WTC11 (cell line): ENCODE data around the gene EEIG2. TPM values are rescaled to one million over a fixed set of nuclear protein-coding genes. Genes with fewer than 3 reads are reported as not detected.

Source experiments
- ATAC-seq: fragments of 200-7000 bp; cut with Tn5 transposase; 2 replicates; pipeline ENCODE4 v1.10.0; 2021; ENCODE audit warnings: mild to moderate bottlenecking, moderate library complexity
- CTCF ChIA-PET: fragments of 300-600 bp; sonication (Branson Sonifier 250); formaldehyde crosslinking; loops from one replicate; lab custom pipeline; 2021; ENCODE audit warnings: antibody characterized with exemption; lab: Charles Lee
- POLR2A ChIA-PET: fragments of 350-600 bp; sonication (Branson Sonifier 250); formaldehyde crosslinking; loops from one replicate; lab custom pipeline; 2021; ENCODE audit warnings: antibody characterized with exemption; lab: Charles Lee
- DNase-seq: peaks from one replicate; pipeline ENCODE4 v3.0.0; 2021; ENCODE audit warnings: low spot score
- H3K27ac Mint-ChIP-seq: 2 replicates; pipeline ENCODE4 v1.8.0; 2021; ENCODE audit warnings: mixed read lengths
- H3K27me3 Mint-ChIP-seq: 2 replicates; pipeline ENCODE4 v1.8.0; 2021; ENCODE audit warnings: low read depth, mild to moderate bottlenecking, moderate library complexity, mixed read lengths
- H3K36me3 Mint-ChIP-seq: 2 replicates; pipeline ENCODE4 v1.8.0; 2021; ENCODE audit warnings: mixed read lengths
- H3K4me1 Mint-ChIP-seq: 2 replicates; pipeline ENCODE4 v1.8.0; 2022; ENCODE audit warnings: mixed read lengths
- H3K4me3 Mint-ChIP-seq: 2 replicates; pipeline ENCODE4 v1.8.0; 2021; ENCODE audit warnings: mild to moderate bottlenecking, moderate library complexity, mixed read lengths
- H3K9me3 Mint-ChIP-seq: 2 replicates; pipeline ENCODE4 v1.8.0; 2021; ENCODE audit warnings: mixed read lengths
- CREM ChIP-seq: sonication (generic); formaldehyde crosslinking; IDR thresholded peaks from 2 replicates; pipeline ENCODE4 v1.8.1; 2022; ENCODE audit warnings: mild to moderate bottlenecking, missing genetic modification reagents, moderate library complexity
- ELF4 ChIP-seq: sonication (generic); formaldehyde crosslinking; IDR thresholded peaks from 2 replicates; pipeline ENCODE4 v1.8.1; 2022; ENCODE audit warnings: low read depth, mild to moderate bottlenecking, moderate library complexity, missing genetic modification reagents
- FOXP1 ChIP-seq: sonication (generic); formaldehyde crosslinking; IDR thresholded peaks from 2 replicates; pipeline ENCODE4 v1.8.0; 2022; ENCODE audit warnings: missing genetic modification reagents, mild to moderate bottlenecking, moderate library complexity, borderline replicate concordance
- JUN ChIP-seq: sonication (generic); formaldehyde crosslinking; IDR thresholded peaks from 2 replicates; pipeline ENCODE4 v1.8.0; 2023; ENCODE audit warnings: mild to moderate bottlenecking, missing genetic modification reagents
- NFATC4 ChIP-seq: fragments of 250-450 bp; sonication (Bioruptor Pico); IDR thresholded peaks from 2 replicates; pipeline ENCODE4 v1.9.0; 2021; ENCODE audit warnings: mild to moderate bottlenecking
- NFYB ChIP-seq: sonication (generic); formaldehyde crosslinking; conservative IDR thresholded peaks from 2 replicates; pipeline ENCODE4 v1.8.0; 2022; ENCODE audit warnings: low read depth, missing genetic modification reagents
- NR1H2 ChIP-seq: sonication (generic); formaldehyde crosslinking; IDR thresholded peaks from 2 replicates; pipeline ENCODE4 v1.9.0; 2021; ENCODE audit warnings: mild to moderate bottlenecking, moderate library complexity, missing genetic modification reagents
- NR3C1 ChIP-seq: sonication (generic); formaldehyde crosslinking; conservative IDR thresholded peaks from 2 replicates; pipeline ENCODE4 v1.8.1; 2023; ENCODE audit warnings: low read depth, mild to moderate bottlenecking, missing genetic modification reagents
- OVOL2 ChIP-seq: fragments of 250-450 bp; sonication (Bioruptor Pico); IDR thresholded peaks from 2 replicates; pipeline ENCODE4 v1.9.0; 2021; ENCODE audit warnings: mild to moderate bottlenecking, borderline replicate concordance
- PRRX2 ChIP-seq: fragments of 250-450 bp; sonication (Bioruptor Pico); IDR thresholded peaks from 2 replicates; pipeline ENCODE4 v1.8.0; 2021; ENCODE audit warnings: mild to moderate bottlenecking
- RORB ChIP-seq: fragments of 250-450 bp; sonication (Bioruptor Pico); IDR thresholded peaks from 2 replicates; pipeline ENCODE4 v1.9.0; 2021; ENCODE audit warnings: mild to moderate bottlenecking
- SOX15 ChIP-seq: fragments of 250-450 bp; sonication (Bioruptor Pico); IDR thresholded peaks from 2 replicates; pipeline ENCODE4 v1.9.0; 2021; ENCODE audit warnings: mild to moderate bottlenecking
- TEAD4 ChIP-seq: sonication (generic); formaldehyde crosslinking; IDR thresholded peaks from 2 replicates; pipeline ENCODE4 v1.8.0; 2022; ENCODE audit warnings: mild to moderate bottlenecking, missing genetic modification reagents
- ZNF317 ChIP-seq: sonication (generic); formaldehyde crosslinking; IDR thresholded peaks from 2 replicates; pipeline ENCODE4 v1.8.1; 2023; ENCODE audit warnings: low read depth, mild to moderate bottlenecking, moderate library complexity, missing genetic modification reagents, borderline replicate concordance
- ZNF423 ChIP-seq: fragments of 250-450 bp; sonication (Bioruptor Pico); IDR thresholded peaks from 2 replicates; pipeline ENCODE4 v2.1.2; 2022; ENCODE audit warnings: mild to moderate bottlenecking, moderate library complexity
- total RNA-seq: library from RNA; stranded (reverse); gene quantifications from 3 replicates; pipeline ENCODE4 v1.2.3, GENCODE V29; 2021
- TF ChIP-seq, protein P1 (sequence below): sonication (generic); formaldehyde crosslinking; IDR thresholded peaks from 2 replicates; pipeline ENCODE4 v1.8.1; 2022; ENCODE audit warnings: low read depth, mild to moderate bottlenecking, moderate library complexity, missing genetic modification reagents, borderline replicate concordance
- TF ChIP-seq, protein P2 (sequence below): fragments of 200-600 bp; IDR thresholded peaks from 2 replicates; pipeline ENCODE4 v1.8.0; 2022; ENCODE audit warnings: antibody characterized with exemption
- TF ChIP-seq, protein P3 (sequence below): sonication (generic); formaldehyde crosslinking; IDR thresholded peaks from 2 replicates; pipeline ENCODE4 v1.8.1; 2023; ENCODE audit warnings: mild to moderate bottlenecking, missing genetic modification reagents, moderate library complexity
- TF ChIP-seq, protein P4 (sequence below): sonication (generic); formaldehyde crosslinking; IDR thresholded peaks from 2 replicates; pipeline ENCODE4 v1.8.1; 2023; ENCODE audit warnings: mild to moderate bottlenecking, moderate library complexity, missing genetic modification reagents
- TF ChIP-seq, protein P5 (sequence below): sonication (generic); formaldehyde crosslinking; IDR thresholded peaks from 2 replicates; pipeline ENCODE4 v1.8.1; 2023; ENCODE audit warnings: mild to moderate bottlenecking, missing genetic modification reagents
- TF ChIP-seq, protein P6 (sequence below): sonication (generic); formaldehyde crosslinking; IDR thresholded peaks from 2 replicates; pipeline ENCODE4 v1.8.0; 2023; ENCODE audit warnings: missing genetic modification reagents
- TF ChIP-seq, protein P7 (sequence below): sonication (generic); formaldehyde crosslinking; IDR thresholded peaks from 2 replicates; pipeline ENCODE4 v1.8.1; 2022; ENCODE audit warnings: low read depth, missing genetic modification reagents, borderline replicate concordance
- TF ChIP-seq, protein P8 (sequence below): sonication (generic); formaldehyde crosslinking; IDR thresholded peaks from 2 replicates; pipeline ENCODE4 v1.8.0; 2022; ENCODE audit warnings: mild to moderate bottlenecking, missing genetic modification reagents

The EEIG2 gene
- total RNA-seq, 1 experiment from 2014 or later: 65.7 TPM

DNA sequence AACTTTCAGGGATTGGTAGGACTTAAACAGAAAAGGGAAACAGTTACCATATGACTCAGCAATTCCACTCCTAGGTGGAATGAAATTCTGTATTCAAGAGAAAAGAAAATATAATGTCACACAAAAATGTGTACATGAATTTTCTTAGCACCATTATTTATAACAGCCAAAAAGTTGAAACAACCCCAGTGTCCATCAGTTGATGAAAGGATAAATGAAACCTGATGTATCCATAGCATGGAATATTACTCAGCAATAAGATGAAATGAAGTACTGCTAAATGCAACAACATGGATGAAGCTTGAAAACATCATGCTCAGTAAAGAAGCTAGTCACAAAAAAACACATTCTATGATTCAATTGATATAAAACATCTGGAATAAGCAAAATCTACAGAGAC is 15.5 kb downstream of the EEIG2 start:
- ATAC-seq: no peak
- Mint-ChIP-seq H3K4me1 (no peaks in the 10 kb centered on the region), H3K27ac (0 out of 2 replicates have a peak overlapping the region, but pooled peaks have one; percentile 3), H3K27me3 (no peaks in the 10 kb centered on the region), H3K4me3 (no peak overlapping the region), H3K9me3 (peaks cover 17% of the 10 kb centered on the region), H3K36me3 (peaks cover 28% of the 10 kb centered on the region)
- DNase-seq: no peak
- ChIA-PET POLR2A (no interaction called here), CTCF (interaction anchor here (1.5 kb wide), 1 partner anchor 15 kb away, joined by 3 read pairs; the partner anchor contains the start of gene EEIG2)
- no peak for TF ChIP-seq RORB (CRISPR knock-in tag)
- TF ChIP-seq, protein P1, sequence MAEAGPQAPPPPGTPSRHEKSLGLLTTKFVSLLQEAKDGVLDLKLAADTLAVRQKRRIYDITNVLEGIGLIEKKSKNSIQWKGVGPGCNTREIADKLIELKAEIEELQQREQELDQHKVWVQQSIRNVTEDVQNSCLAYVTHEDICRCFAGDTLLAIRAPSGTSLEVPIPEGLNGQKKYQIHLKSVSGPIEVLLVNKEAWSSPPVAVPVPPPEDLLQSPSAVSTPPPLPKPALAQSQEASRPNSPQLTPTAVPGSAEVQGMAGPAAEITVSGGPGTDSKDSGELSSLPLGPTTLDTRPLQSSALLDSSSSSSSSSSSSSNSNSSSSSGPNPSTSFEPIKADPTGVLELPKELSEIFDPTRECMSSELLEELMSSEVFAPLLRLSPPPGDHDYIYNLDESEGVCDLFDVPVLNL (CRISPR knock-in tag): no peak
- TF ChIP-seq OVOL2 (CRISPR knock-in tag): no peak
- TF ChIP-seq, protein P2, sequence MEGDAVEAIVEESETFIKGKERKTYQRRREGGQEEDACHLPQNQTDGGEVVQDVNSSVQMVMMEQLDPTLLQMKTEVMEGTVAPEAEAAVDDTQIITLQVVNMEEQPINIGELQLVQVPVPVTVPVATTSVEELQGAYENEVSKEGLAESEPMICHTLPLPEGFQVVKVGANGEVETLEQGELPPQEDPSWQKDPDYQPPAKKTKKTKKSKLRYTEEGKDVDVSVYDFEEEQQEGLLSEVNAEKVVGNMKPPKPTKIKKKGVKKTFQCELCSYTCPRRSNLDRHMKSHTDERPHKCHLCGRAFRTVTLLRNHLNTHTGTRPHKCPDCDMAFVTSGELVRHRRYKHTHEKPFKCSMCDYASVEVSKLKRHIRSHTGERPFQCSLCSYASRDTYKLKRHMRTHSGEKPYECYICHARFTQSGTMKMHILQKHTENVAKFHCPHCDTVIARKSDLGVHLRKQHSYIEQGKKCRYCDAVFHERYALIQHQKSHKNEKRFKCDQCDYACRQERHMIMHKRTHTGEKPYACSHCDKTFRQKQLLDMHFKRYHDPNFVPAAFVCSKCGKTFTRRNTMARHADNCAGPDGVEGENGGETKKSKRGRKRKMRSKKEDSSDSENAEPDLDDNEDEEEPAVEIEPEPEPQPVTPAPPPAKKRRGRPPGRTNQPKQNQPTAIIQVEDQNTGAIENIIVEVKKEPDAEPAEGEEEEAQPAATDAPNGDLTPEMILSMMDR: no peak
- no peak for TF ChIP-seq JUN (CRISPR knock-in tag)
- no peak for TF ChIP-seq ELF4 (CRISPR knock-in tag)
- TF ChIP-seq, protein P3, sequence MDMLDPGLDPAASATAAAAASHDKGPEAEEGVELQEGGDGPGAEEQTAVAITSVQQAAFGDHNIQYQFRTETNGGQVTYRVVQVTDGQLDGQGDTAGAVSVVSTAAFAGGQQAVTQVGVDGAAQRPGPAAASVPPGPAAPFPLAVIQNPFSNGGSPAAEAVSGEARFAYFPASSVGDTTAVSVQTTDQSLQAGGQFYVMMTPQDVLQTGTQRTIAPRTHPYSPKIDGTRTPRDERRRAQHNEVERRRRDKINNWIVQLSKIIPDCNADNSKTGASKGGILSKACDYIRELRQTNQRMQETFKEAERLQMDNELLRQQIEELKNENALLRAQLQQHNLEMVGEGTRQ: no peak
- no peak for TF ChIP-seq ZNF423
- TF ChIP-seq, protein P4, sequence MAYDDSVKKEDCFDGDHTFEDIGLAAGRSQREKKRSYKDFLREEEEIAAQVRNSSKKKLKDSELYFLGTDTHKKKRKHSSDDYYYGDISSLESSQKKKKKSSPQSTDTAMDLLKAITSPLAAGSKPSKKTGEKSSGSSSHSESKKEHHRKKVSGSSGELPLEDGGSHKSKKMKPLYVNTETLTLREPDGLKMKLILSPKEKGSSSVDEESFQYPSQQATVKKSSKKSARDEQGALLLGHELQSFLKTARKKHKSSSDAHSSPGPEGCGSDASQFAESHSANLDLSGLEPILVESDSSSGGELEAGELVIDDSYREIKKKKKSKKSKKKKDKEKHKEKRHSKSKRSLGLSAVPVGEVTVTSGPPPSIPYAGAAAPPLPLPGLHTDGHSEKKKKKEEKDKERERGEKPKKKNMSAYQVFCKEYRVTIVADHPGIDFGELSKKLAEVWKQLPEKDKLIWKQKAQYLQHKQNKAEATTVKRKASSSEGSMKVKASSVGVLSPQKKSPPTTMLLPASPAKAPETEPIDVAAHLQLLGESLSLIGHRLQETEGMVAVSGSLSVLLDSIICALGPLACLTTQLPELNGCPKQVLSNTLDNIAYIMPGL: no peak

DNA sequence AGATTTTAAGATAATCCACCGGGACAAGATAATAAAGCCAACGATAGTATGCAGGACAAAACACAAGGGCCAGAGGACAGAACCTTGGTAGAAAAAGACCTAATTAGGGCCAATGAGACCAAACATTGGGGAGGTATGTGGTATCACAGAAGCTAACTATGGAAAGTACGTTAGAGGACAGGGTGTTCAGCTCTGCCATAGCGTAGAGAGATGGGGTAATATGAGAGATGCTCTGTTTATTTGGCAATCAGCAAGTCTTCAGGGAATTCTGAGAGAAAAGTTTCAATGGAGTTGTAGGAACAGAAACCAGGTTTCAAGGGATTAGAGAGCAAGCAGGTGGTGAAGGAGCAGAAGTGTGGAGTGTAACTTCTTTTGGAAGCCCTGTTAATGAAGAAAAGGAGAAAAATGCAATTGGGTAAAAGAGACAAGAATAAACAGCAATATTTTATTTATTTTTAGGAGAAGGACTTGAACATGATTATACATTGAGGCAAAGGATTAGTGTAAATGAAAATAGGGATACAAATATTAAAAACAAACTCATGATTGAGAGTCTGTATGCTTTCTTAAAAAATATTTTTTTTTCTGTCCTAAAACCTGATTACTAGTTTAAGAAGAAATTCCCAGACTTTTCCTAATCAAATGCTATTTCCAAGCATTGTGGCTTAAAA is 24.0 kb downstream of the EEIG2 start:
- Mint-ChIP-seq H3K4me3 (no peak overlapping the region), H3K27me3 (no peaks in the 10 kb centered on the region), H3K9me3 (peaks cover 19% of the 10 kb centered on the region), H3K4me1 (peaks cover 31% of the 10 kb centered on the region), H3K36me3 (peaks cover 21% of the 10 kb centered on the region), H3K27ac (peak overlapping the region; percentile 53)
- DNase-seq: no peak
- no peak for ATAC-seq
- POLR2A ChIA-PET: no interaction called here
- CTCF ChIA-PET: interaction anchor here (1.1 to 1.7 kb wide), 3 partner anchors 24 to 256 kb away, joined by 3 to 9 read pairs (median 3); partner anchors contain the start of gene EEIG2
- TF ChIP-seq, protein P5, sequence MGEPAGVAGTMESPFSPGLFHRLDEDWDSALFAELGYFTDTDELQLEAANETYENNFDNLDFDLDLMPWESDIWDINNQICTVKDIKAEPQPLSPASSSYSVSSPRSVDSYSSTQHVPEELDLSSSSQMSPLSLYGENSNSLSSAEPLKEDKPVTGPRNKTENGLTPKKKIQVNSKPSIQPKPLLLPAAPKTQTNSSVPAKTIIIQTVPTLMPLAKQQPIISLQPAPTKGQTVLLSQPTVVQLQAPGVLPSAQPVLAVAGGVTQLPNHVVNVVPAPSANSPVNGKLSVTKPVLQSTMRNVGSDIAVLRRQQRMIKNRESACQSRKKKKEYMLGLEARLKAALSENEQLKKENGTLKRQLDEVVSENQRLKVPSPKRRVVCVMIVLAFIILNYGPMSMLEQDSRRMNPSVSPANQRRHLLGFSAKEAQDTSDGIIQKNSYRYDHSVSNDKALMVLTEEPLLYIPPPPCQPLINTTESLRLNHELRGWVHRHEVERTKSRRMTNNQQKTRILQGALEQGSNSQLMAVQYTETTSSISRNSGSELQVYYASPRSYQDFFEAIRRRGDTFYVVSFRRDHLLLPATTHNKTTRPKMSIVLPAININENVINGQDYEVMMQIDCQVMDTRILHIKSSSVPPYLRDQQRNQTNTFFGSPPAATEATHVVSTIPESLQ (CRISPR knock-in tag): no peak
- no peak for TF ChIP-seq PRRX2 (CRISPR knock-in tag)
- no peak for TF ChIP-seq TEAD4 (CRISPR knock-in tag)
- TF ChIP-seq NR3C1 (CRISPR knock-in tag): no peak
- TF ChIP-seq, protein P6, sequence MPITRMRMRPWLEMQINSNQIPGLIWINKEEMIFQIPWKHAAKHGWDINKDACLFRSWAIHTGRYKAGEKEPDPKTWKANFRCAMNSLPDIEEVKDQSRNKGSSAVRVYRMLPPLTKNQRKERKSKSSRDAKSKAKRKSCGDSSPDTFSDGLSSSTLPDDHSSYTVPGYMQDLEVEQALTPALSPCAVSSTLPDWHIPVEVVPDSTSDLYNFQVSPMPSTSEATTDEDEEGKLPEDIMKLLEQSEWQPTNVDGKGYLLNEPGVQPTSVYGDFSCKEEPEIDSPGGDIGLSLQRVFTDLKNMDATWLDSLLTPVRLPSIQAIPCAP (CRISPR knock-in tag): no peak
- no peak for TF ChIP-seq CREM
- TF ChIP-seq ZNF317: no peak
- TF ChIP-seq SOX15 (CRISPR knock-in tag): no peak
- TF ChIP-seq NFATC4: no peak
- TF ChIP-seq FOXP1 (CRISPR knock-in tag): no peak
- no peak for TF ChIP-seq NR1H2 (CRISPR knock-in tag)
- no peak for TF ChIP-seq NFYB
- TF ChIP-seq, protein P7, sequence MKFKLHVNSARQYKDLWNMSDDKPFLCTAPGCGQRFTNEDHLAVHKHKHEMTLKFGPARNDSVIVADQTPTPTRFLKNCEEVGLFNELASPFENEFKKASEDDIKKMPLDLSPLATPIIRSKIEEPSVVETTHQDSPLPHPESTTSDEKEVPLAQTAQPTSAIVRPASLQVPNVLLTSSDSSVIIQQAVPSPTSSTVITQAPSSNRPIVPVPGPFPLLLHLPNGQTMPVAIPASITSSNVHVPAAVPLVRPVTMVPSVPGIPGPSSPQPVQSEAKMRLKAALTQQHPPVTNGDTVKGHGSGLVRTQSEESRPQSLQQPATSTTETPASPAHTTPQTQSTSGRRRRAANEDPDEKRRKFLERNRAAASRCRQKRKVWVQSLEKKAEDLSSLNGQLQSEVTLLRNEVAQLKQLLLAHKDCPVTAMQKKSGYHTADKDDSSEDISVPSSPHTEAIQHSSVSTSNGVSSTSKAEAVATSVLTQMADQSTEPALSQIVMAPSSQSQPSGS (CRISPR knock-in tag): no peak
- no peak for TF ChIP-seq RORB (CRISPR knock-in tag)
- TF ChIP-seq, protein P8, sequence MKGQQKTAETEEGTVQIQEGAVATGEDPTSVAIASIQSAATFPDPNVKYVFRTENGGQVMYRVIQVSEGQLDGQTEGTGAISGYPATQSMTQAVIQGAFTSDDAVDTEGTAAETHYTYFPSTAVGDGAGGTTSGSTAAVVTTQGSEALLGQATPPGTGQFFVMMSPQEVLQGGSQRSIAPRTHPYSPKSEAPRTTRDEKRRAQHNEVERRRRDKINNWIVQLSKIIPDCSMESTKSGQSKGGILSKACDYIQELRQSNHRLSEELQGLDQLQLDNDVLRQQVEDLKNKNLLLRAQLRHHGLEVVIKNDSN (CRISPR knock-in tag): no peak
